Mammary epithelial cell (primary cell): ENCODE results near the gene LMTK2.

Experiments used
- EZH2 ChIP-seq: IDR thresholded peaks from 2 replicates; pipeline ENCODE4 v1.6.1; 2012; ENCODE audit warnings: low read length, inconsistent platforms, borderline replicate concordance
- TF ChIP-seq, protein P1 (sequence below), 2 donors: IDR thresholded peaks in 1 of 2; conservative IDR thresholded peaks in 1 of 2; 2 replicates each; pipeline ENCODE4 v1.5.1; 2011 to 2012; ENCODE audit warnings: inconsistent platforms in 2 of 2, low read length in 2 of 2, mild to moderate bottlenecking in 2 of 2, control low read depth in 1 of 2, low read depth in 1 of 2; ENCODE audit not compliant: insufficient read depth in 1 of 2; ENCODE audit errors: extremely low read depth in 1 of 2

DNA sequence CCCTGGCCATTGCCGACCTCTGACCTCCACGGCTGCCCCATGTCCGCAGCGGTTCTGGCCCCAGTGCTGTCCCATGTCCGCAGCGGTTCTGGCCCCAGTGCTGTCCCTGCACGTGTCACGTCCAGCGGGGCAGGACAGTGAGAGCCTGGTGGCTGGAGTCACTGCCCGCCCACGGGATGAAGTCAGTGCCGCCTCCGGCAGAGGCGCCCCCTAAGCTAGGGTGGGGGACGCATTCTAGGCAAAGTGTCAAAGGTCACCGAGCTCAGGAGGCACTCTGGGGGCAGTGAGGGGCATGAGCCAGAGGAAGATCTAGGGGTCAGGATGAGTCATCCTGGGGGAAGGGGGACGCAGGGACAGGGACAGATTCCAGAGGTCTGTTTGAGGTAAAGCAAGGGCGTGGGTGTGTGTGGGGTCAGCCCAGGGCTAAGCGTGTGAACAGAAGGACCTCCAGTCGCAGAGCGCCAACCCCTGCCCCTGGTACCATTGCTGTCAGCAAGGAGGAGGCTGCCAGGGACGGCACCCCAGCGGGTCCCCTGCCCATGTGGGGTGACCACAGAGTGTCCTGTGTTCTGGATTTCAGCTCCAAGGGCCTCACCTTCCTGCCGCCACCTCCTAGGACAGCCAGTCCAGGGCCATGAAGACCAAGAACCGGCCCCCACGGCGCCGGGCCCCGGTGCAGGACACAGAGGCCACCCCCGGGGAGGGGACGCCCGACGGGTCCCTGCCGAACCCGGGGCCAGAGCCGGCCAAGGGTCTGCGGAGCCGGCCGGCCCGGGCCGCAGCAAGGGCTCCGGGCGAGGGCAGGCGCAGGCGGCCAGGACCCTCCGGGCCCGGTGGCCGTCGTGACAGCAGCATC is 105.2 kb downstream of the LMTK2 start:
- TF ChIP-seq EZH2, result no peak
- TF ChIP-seq, protein P1, sequence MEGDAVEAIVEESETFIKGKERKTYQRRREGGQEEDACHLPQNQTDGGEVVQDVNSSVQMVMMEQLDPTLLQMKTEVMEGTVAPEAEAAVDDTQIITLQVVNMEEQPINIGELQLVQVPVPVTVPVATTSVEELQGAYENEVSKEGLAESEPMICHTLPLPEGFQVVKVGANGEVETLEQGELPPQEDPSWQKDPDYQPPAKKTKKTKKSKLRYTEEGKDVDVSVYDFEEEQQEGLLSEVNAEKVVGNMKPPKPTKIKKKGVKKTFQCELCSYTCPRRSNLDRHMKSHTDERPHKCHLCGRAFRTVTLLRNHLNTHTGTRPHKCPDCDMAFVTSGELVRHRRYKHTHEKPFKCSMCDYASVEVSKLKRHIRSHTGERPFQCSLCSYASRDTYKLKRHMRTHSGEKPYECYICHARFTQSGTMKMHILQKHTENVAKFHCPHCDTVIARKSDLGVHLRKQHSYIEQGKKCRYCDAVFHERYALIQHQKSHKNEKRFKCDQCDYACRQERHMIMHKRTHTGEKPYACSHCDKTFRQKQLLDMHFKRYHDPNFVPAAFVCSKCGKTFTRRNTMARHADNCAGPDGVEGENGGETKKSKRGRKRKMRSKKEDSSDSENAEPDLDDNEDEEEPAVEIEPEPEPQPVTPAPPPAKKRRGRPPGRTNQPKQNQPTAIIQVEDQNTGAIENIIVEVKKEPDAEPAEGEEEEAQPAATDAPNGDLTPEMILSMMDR (conservative IDR thresholded peaks at IDR 0.05 in 1 of 2, IDR thresholded peaks at IDR 0.05 in 1 of 2; ENCODE audit: extremely low read depth in 1 of 2, insufficient read depth in 1 of 2, low read depth in 1 of 2, low read length in 2 of 2), result no peak
